ENCODE results near the gene SLC38A10. TPM values are rescaled to one million over a fixed set of nuclear protein-coding genes. Genes with fewer than 3 reads are reported as not detected.

SLC38A10 gene
- total RNA-seq, 1 experiment from 2014 or later: 43.8 TPM

DNA sequence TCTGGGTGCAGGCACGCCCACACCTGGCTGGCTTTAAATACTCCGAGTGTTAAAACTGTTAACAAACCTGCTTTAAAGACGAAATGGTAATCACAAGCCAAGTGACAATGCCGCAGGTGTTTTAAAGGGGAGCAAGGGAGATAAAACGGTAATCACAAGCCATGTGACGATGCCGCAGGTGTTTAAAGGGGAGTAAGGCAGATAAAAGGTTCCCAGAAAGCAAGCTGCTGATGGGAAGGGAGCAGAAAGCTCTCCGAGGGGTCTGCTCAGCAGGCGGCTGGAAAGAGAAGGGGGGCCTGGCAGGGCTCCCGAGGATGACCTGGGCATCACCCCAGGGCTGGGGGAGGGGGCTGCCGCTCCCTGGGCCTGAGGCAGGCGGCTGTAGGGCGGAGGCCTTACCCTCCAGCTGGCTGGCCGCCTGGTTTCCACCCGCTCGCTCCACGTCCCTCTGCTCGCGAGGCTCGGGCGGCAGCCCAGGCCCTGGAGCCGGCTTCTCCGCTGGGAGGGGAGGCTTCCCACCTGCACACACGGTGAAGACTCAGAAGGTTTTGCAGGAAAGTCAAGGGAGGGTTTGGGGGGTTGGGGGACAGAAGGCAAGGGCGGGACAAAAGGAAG is 43.9 kb downstream of the SLC38A10 start:
- Histone ChIP-seq H3K56ac (ENCODE audit: insufficient read length, low read depth, low read length) (no peak overlapping the region), H3K4me1 (ENCODE audit: insufficient read depth, low read length) (no peaks in the 10 kb centered on the region), H4K5ac (ENCODE audit: insufficient read length, low read depth, low read length) (no peak overlapping the region), H3K23me2 (ENCODE audit: insufficient read length, low read depth, low read length, poor library complexity, severe bottlenecking) (no peaks in the 10 kb centered on the region), H3K9me3 (ENCODE audit: control insufficient read depth, low read depth, low read length) (no peaks in the 10 kb centered on the region), H3K27me3 (ENCODE audit: insufficient read depth, low read length) (no peaks in the 10 kb centered on the region), H3K9ac (ENCODE audit: extremely low read depth, insufficient read length, low read length) (no peak overlapping the region), H3K79me2 (ENCODE audit: insufficient read depth, low read length) (no peaks in the 10 kb centered on the region), H2BK15ac (ENCODE audit: low read depth, low read length) (no peak overlapping the region), H2BK20ac (ENCODE audit: low read depth, low read length, poor library complexity, severe bottlenecking) (no peak overlapping the region), H3K79me1 (ENCODE audit: insufficient read depth, low read depth, low read length, poor library complexity, severe bottlenecking) (no peaks in the 10 kb centered on the region), H4K20me1 (ENCODE audit: control insufficient read depth, insufficient read depth, insufficient read length) (no peaks in the 10 kb centered on the region), H3K4ac (ENCODE audit: low read depth, low read length) (no peak overlapping the region), H4K91ac (ENCODE audit: insufficient read length, low read depth, low read length) (no peak overlapping the region), H2BK5ac (ENCODE audit: insufficient read length, low read length) (no peak overlapping the region), H3K4me2 (ENCODE audit: insufficient read depth, insufficient read length, low read length) (no peak overlapping the region), H3T11ph (ENCODE audit: low read length) (no peak overlapping the region), H2AFZ (ENCODE audit: low read length) (no peak overlapping the region), H3K23ac (ENCODE audit: insufficient read length, low read depth, low read length) (no peak overlapping the region), H3K14ac (ENCODE audit: insufficient read depth, low read length) (no peak overlapping the region), H3K27ac (ENCODE audit: insufficient read length, low read depth, low read length) (no peak overlapping the region), H3K18ac (ENCODE audit: insufficient read length, low read depth, low read length) (no peak overlapping the region), H2AK5ac (ENCODE audit: insufficient read length, low read length) (no peak overlapping the region), H2BK120ac (ENCODE audit: low read depth, low read length, poor library complexity, severe bottlenecking) (no peak overlapping the region), H4K8ac (replicated peaks; ENCODE audit: insufficient read length, low read depth, low read length) (no peak overlapping the region), H2BK12ac (ENCODE audit: insufficient read length, low read depth, low read length) (no peak overlapping the region)
- H3K27me3 Mint-ChIP-seq (ENCODE audit: low read depth): no peaks in the 10 kb centered on the region
- peaks cover 15 to 25% of the 10 kb centered on the region in 2 experiments for H3K4me1 Mint-ChIP-seq
- WGBS (ENCODE audit: extremely low coverage, insufficient read length, low lambda C conversion rate): no CpG with 5 or more reads among the region's 25 CpGs
- no peaks in the 10 kb centered on the region; a peak in 1 of 5 replicates for H3K9me3 Mint-ChIP-seq
- H3K36me3 Mint-ChIP-seq (ENCODE audit: insufficient read depth in 1 of 3, low read depth in 3 of 3): peaks cover 11 to 15% (median 11%) of the 10 kb centered on the region in 3 experiments
- TF ChIP-seq CTCF (conservative IDR thresholded peaks at IDR 0.05): no peak
- no peak overlapping the region for H3K27ac Mint-ChIP-seq
- DNase-seq: no peak
- no peak overlapping the region for H3K4me3 Mint-ChIP-seq

Data from H9 (cell line).